HG03175 (cell line): Measurements from ENCODE around the gene MUSTN1.

Experiments used
- ATAC-seq: cut with Tn5 transposase; IDR thresholded peaks from one replicate; pipeline ENCODE4 v1.9.1; 2021; ENCODE audit warnings: mild to moderate bottlenecking, moderate library complexity; ENCODE audit not compliant: unreplicated experiment

MUSTN1 gene

GRCh38 chr3:52836471-52836845, 1.6 kb upstream of the MUSTN1 start:
- ATAC-seq, result no peak

GRCh38 chr3:52835766-52836470, 1.1 kb upstream of the MUSTN1 start:
- ATAC-seq, result no peak

GRCh38 chr3:52833202-52833601, 1.6 kb downstream of the MUSTN1 start:
- no peak for ATAC-seq

GRCh38 chr3:52831500-52832301, 3.1 kb downstream of the MUSTN1 start:
- ATAC-seq, result no peak

- ATAC-seq, result no peak
Observed at GRCh38 chr3:52830535-52831258, 4.1 kb downstream of the MUSTN1 start, which contains the start of gene ITIH4. Gene ITIH4 (minus strand): TSS chr3:52830672. CDS start chr3:52830642, 30 bp downstream.

- ATAC-seq, result no peak
Observed at GRCh38 chr3:52829906-52830463, 4.8 kb downstream of the MUSTN1 start.

GRCh38 chr3:52829482-52829881, 5.3 kb downstream of the MUSTN1 start:
- ATAC-seq, result no peak

GRCh38 chr3:52827866-52828376, 6.9 kb downstream of the MUSTN1 start:
- no peak for ATAC-seq

- no peak for ATAC-seq
Observed at GRCh38 chr3:52827441-52827840, 7.4 kb downstream of the MUSTN1 start.

- no peak for ATAC-seq
Observed at GRCh38 chr3:52824037-52824436, 10.8 kb downstream of the MUSTN1 start.

GRCh38 chr3:52822363-52822762, 12.5 kb downstream of the MUSTN1 start:
- no peak for ATAC-seq

GRCh38 chr3:52820736-52821135, 14.1 kb downstream of the MUSTN1 start:
- ATAC-seq, result no peak

- no peak for ATAC-seq
Observed at GRCh38 chr3:52819936-52820335, 14.9 kb downstream of the MUSTN1 start.

GRCh38 chr3:52817860-52818259, 17.0 kb downstream of the MUSTN1 start:
- ATAC-seq, result no peak

- no peak for ATAC-seq
Observed at GRCh38 chr3:52817221-52817620, 17.6 kb downstream of the MUSTN1 start.

- ATAC-seq, result no peak
Observed at GRCh38 chr3:52816654-52817053, 18.2 kb downstream of the MUSTN1 start.

- ATAC-seq, result no peak
Observed at GRCh38 chr3:52816199-52816598, 18.6 kb downstream of the MUSTN1 start.

GRCh38 chr3:52813810-52814209, 21.0 kb downstream of the MUSTN1 start:
- ATAC-seq, result no peak

GRCh38 chr3:52811452-52812011, 23.3 kb downstream of the MUSTN1 start:
- ATAC-seq, result no peak

GRCh38 chr3:52810923-52811322, 23.9 kb downstream of the MUSTN1 start:
- no peak for ATAC-seq
